ENCODE results near the gene RTL1.

Gene RTL1

DNA sequence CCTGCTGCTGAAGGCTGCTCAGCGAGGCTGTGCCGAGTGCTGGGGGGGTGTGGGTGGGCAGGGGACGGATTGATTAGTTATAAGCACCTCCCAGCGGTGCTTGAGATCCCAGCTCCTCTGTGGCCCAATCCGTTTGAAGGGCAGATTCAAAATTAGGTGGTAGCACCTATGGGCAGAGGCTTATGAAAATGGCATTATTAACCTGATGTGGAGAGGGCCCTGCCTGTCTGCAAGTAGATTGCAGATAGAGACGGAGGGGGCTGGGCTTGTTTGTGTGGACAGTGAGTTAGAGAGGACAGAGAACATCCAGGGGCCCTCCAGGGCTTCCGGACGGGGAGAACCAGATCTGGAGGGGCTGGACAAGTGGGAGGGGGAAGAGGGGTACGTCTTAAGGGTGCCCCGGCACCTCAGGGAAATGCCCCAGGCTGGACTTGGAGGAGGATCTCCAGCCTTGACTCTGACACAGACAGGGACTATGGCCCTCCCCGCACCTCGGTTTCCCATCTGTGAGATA is at the start of gene RTL1:
Gene RTL1, minus strand, starts transcription at position 51 of the 514 bp plus-strand sequence. CDS start 18,934 bp downstream, outside the sequence.
- no peak within 1 kb of the TSS for H3K4me3 ChIP-seq (ENCODE audit: low read depth, low read length)
- peaks cover 5% of the 10 kb centered on the region for H3K4me1 ChIP-seq (ENCODE audit: control insufficient read depth, insufficient read depth, low read length)
- no peaks in the 10 kb centered on the region for H3K36me3 ChIP-seq (ENCODE audit: control insufficient read depth, insufficient read depth, low read length)
- H3K27me3 ChIP-seq (ENCODE audit: control insufficient read depth, insufficient read depth, low read length) = peaks cover 32% of the 10 kb centered on the region
- H3K9me3 ChIP-seq (ENCODE audit: control insufficient read depth, insufficient read depth, low read length) = no peaks in the 10 kb centered on the region
- H3K9ac ChIP-seq (ENCODE audit: low read depth, low read length) = no peak within 1 kb of the TSS

GRCh38 chr14:100950024-100950423 is 46.5 kb upstream of the RTL1 start:
- Histone ChIP-seq H3K4me3 (ENCODE audit: low read depth, low read length) (no peak overlapping the region), H3K27me3 (ENCODE audit: control insufficient read depth, insufficient read depth, low read length) (no peaks in the 10 kb centered on the region), H3K4me1 (ENCODE audit: control insufficient read depth, insufficient read depth, low read length) (no peaks in the 10 kb centered on the region), H3K36me3 (ENCODE audit: control insufficient read depth, insufficient read depth, low read length) (no peaks in the 10 kb centered on the region), H3K9ac (ENCODE audit: low read depth, low read length) (no peak overlapping the region), H3K9me3 (ENCODE audit: control insufficient read depth, insufficient read depth, low read length) (no peaks in the 10 kb centered on the region)

GRCh38 chr14:100944052-100944451 is 40.5 kb upstream of the RTL1 start:
- Histone ChIP-seq H3K27me3 (ENCODE audit: control insufficient read depth, insufficient read depth, low read length) (no peaks in the 10 kb centered on the region), H3K9me3 (ENCODE audit: control insufficient read depth, insufficient read depth, low read length) (no peaks in the 10 kb centered on the region), H3K36me3 (ENCODE audit: control insufficient read depth, insufficient read depth, low read length) (no peaks in the 10 kb centered on the region), H3K9ac (ENCODE audit: low read depth, low read length) (no peak overlapping the region), H3K4me3 (ENCODE audit: low read depth, low read length) (no peak overlapping the region), H3K4me1 (ENCODE audit: control insufficient read depth, insufficient read depth, low read length) (no peaks in the 10 kb centered on the region)

DNA sequence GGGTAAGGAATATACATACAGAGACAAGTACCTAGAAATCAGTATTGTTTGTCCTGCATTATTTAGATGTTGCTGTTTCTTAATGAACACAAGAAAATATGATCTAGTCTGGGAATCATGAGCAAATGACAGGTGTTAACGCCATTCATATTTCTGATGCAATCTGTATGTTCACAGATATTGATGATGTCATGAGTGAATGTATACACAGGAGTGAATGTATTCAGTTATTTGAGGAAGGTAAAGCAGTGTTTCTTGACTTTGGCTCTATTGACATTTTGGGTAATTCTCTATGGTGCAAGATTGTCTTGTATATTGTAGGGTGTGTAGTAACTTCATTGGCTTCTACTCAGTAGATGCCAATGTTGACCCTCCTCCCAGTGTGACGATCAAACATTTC is 26.7 kb upstream of the RTL1 start:
- H3K9me3 ChIP-seq (ENCODE audit: control insufficient read depth, insufficient read depth, low read length) = no peaks in the 10 kb centered on the region
- no peaks in the 10 kb centered on the region for H3K4me1 ChIP-seq (ENCODE audit: control insufficient read depth, insufficient read depth, low read length)
- H3K36me3 ChIP-seq (ENCODE audit: control insufficient read depth, insufficient read depth, low read length) = no peaks in the 10 kb centered on the region

GRCh38 chr14:100915560-100915959 is 12.0 kb upstream of the RTL1 start:
- Histone ChIP-seq H3K4me1 (ENCODE audit: control insufficient read depth, insufficient read depth, low read length) (no peaks in the 10 kb centered on the region), H3K4me3 (ENCODE audit: low read depth, low read length) (no peak overlapping the region), H3K9ac (ENCODE audit: low read depth, low read length) (no peak overlapping the region), H3K36me3 (ENCODE audit: control insufficient read depth, insufficient read depth, low read length) (no peaks in the 10 kb centered on the region), H3K27me3 (ENCODE audit: control insufficient read depth, insufficient read depth, low read length) (no peaks in the 10 kb centered on the region), H3K9me3 (ENCODE audit: control insufficient read depth, insufficient read depth, low read length) (no peaks in the 10 kb centered on the region)

More for the DNA sequence above, 26.7 kb upstream of the RTL1 start:
- Histone ChIP-seq H3K4me3 (ENCODE audit: low read depth, low read length) (no peak overlapping the region), H3K27me3 (ENCODE audit: control insufficient read depth, insufficient read depth, low read length) (no peaks in the 10 kb centered on the region), H3K9ac (ENCODE audit: low read depth, low read length) (no peak overlapping the region)

GRCh38 chr14:100914597-100915021 is 11.1 kb upstream of the RTL1 start:
- H3K27me3 ChIP-seq (ENCODE audit: control insufficient read depth, insufficient read depth, low read length) = no peaks in the 10 kb centered on the region
- no peak overlapping the region for H3K4me3 ChIP-seq (ENCODE audit: low read depth, low read length)
- H3K36me3 ChIP-seq (ENCODE audit: control insufficient read depth, insufficient read depth, low read length) = no peaks in the 10 kb centered on the region
- H3K9me3 ChIP-seq (ENCODE audit: control insufficient read depth, insufficient read depth, low read length) = no peaks in the 10 kb centered on the region
- H3K4me1 ChIP-seq (ENCODE audit: control insufficient read depth, insufficient read depth, low read length) = no peaks in the 10 kb centered on the region
- no peak overlapping the region for H3K9ac ChIP-seq (ENCODE audit: low read depth, low read length)

DNA sequence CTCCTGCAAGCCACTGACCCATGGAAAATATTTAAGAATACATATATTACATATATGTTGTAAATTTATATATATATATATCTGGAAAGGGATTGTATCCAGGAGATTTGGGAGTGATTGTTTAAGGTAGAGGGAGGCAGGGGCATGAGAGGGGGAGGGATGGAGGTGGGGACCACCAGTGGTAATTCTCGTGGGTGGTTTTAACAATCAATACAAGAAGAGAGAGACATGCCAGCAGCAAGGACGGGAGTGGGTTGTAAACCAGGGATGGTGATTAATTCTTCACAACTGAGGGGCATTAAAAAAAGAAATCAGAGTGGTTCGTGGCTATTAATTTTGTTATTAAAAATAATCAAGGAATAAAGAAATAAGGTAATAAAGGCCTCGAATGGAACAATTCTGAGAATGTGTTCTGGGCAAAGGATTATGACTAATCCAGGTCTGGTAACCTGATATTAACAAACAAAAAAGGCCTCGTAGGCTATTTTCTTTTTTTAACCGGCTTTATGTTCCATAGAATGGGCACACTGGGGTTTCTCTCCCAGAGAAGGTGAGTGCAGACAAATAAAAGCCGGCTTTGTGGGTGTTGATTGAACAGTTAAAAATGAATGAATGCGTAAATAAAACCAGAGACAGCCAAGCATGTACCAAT is 8.3 kb upstream of the RTL1 start:
- no peaks in the 10 kb centered on the region for H3K27me3 ChIP-seq (ENCODE audit: control insufficient read depth, insufficient read depth, low read length)
- no peak overlapping the region for H3K9ac ChIP-seq (ENCODE audit: low read depth, low read length)
- H3K9me3 ChIP-seq (ENCODE audit: control insufficient read depth, insufficient read depth, low read length) = no peaks in the 10 kb centered on the region
- H3K4me3 ChIP-seq (ENCODE audit: low read depth, low read length) = no peak overlapping the region
- no peaks in the 10 kb centered on the region for H3K36me3 ChIP-seq (ENCODE audit: control insufficient read depth, insufficient read depth, low read length)
- H3K4me1 ChIP-seq (ENCODE audit: control insufficient read depth, insufficient read depth, low read length) = no peaks in the 10 kb centered on the region

GRCh38 chr14:100910888-100911664 is 7.6 kb upstream of the RTL1 start:
- Histone ChIP-seq H3K9ac (ENCODE audit: low read depth, low read length) (no peak overlapping the region), H3K27me3 (ENCODE audit: control insufficient read depth, insufficient read depth, low read length) (peaks cover under 1% of the 10 kb centered on the region), H3K4me3 (ENCODE audit: low read depth, low read length) (no peak overlapping the region), H3K9me3 (ENCODE audit: control insufficient read depth, insufficient read depth, low read length) (no peaks in the 10 kb centered on the region), H3K36me3 (ENCODE audit: control insufficient read depth, insufficient read depth, low read length) (no peaks in the 10 kb centered on the region), H3K4me1 (ENCODE audit: control insufficient read depth, insufficient read depth, low read length) (no peaks in the 10 kb centered on the region)

- no peak overlapping the region for H3K9ac ChIP-seq (ENCODE audit: low read depth, low read length)
- H3K4me3 ChIP-seq (ENCODE audit: low read depth, low read length) = no peak overlapping the region
- H3K9me3 ChIP-seq (ENCODE audit: control insufficient read depth, insufficient read depth, low read length) = no peaks in the 10 kb centered on the region
- H3K4me1 ChIP-seq (ENCODE audit: control insufficient read depth, insufficient read depth, low read length) = no peaks in the 10 kb centered on the region
- no peaks in the 10 kb centered on the region for H3K36me3 ChIP-seq (ENCODE audit: control insufficient read depth, insufficient read depth, low read length)
- H3K27me3 ChIP-seq (ENCODE audit: control insufficient read depth, insufficient read depth, low read length) = peaks cover 11% of the 10 kb centered on the region
Observed at GRCh38 chr14:100909439-100909838, 5.9 kb upstream of the RTL1 start.

DNA sequence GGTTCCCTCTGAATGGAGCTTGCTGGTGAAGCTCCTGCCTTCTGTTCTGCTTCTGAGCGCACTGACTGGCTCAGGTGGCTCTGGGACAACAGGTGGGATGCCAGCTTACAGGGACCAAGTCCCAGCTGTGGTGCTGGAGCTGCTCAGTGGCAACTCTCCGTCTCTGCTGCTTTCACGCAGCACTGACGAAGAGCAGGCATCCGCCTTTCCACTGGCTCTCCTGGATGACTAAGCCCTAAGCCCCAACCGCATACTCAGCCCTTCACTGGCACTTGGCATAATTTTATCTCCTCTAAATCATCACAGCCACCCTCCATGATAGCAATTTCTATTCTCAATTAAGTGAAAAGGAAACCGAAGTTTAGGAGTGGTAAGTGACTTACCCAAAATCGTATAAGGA is 3.7 kb upstream of the RTL1 start:
- Histone ChIP-seq H3K27me3 (ENCODE audit: control insufficient read depth, insufficient read depth, low read length) (peaks cover 23% of the 10 kb centered on the region), H3K9ac (ENCODE audit: low read depth, low read length) (no peak overlapping the region), H3K36me3 (ENCODE audit: control insufficient read depth, insufficient read depth, low read length) (no peaks in the 10 kb centered on the region), H3K4me3 (ENCODE audit: low read depth, low read length) (no peak overlapping the region), H3K9me3 (ENCODE audit: control insufficient read depth, insufficient read depth, low read length) (no peaks in the 10 kb centered on the region), H3K4me1 (ENCODE audit: control insufficient read depth, insufficient read depth, low read length) (peaks cover 2% of the 10 kb centered on the region)

DNA sequence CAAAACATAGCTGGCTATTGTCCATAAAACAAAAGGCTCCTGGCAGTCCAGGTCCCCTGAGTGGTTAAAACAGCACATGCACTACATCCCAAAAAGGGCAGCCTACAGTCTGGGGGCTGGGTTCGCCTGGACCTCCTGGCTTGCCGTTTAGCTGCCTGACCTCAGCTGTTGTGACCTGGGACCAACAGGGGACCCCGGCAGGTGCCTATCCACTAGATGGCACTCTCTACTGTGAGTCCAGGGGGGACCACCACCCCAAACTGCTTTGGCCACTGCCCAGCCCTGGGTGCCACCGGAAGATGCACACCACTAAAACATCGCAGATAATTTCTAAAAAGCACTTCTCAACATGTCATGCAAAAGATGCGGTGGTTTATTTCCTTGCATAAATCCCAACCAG is 2.9 kb upstream of the RTL1 start:
- H3K9ac ChIP-seq (ENCODE audit: low read depth, low read length) = no peak overlapping the region
- no peaks in the 10 kb centered on the region for H3K9me3 ChIP-seq (ENCODE audit: control insufficient read depth, insufficient read depth, low read length)
- peaks cover 2% of the 10 kb centered on the region for H3K4me1 ChIP-seq (ENCODE audit: control insufficient read depth, insufficient read depth, low read length)
- peaks cover 23% of the 10 kb centered on the region for H3K27me3 ChIP-seq (ENCODE audit: control insufficient read depth, insufficient read depth, low read length)
- no peaks in the 10 kb centered on the region for H3K36me3 ChIP-seq (ENCODE audit: control insufficient read depth, insufficient read depth, low read length)
- H3K4me3 ChIP-seq (ENCODE audit: low read depth, low read length) = no peak overlapping the region

DNA sequence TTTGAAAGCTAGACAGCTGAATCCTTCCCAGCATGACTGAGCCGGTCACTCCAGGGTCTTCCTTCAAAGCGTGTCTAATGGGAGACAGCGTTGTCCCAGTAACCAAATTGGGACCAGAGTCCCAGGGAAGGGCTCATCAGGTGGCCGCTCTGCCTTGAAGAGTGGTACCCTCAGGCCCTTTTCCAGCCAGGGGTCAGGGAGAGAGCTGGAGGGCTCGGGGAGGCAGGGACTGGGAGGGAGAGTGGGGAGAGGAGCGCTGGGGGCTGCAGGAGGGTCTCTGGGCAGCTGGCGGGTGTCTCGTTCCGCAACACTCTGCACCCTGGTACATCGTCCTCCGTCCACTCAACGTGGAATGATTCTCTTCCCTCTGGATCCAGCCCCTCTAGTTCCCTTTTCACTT is 1.6 kb upstream of the RTL1 start:
- peaks cover 25% of the 10 kb centered on the region for H3K27me3 ChIP-seq (ENCODE audit: control insufficient read depth, insufficient read depth, low read length)
- no peaks in the 10 kb centered on the region for H3K9me3 ChIP-seq (ENCODE audit: control insufficient read depth, insufficient read depth, low read length)
- no peak overlapping the region for H3K9ac ChIP-seq (ENCODE audit: low read depth, low read length)
- no peak overlapping the region for H3K4me3 ChIP-seq (ENCODE audit: low read depth, low read length)
- H3K36me3 ChIP-seq (ENCODE audit: control insufficient read depth, insufficient read depth, low read length) = no peaks in the 10 kb centered on the region
- peaks cover 2% of the 10 kb centered on the region for H3K4me1 ChIP-seq (ENCODE audit: control insufficient read depth, insufficient read depth, low read length)
